IPS-15b (cell line): ENCODE data around the gene CPNE8.

Experiments
- H3K27me3 ChIP-seq: one replicate; pipeline ENCODE4 v1.6.1; 2013; ENCODE audit warnings: low read length; ENCODE audit not compliant: control insufficient read depth, insufficient read depth
- H3K36me3 ChIP-seq: one replicate; pipeline ENCODE4 v1.6.1; 2013; ENCODE audit warnings: low read length; ENCODE audit not compliant: control insufficient read depth, insufficient read depth
- H3K4me1 ChIP-seq: one replicate; pipeline ENCODE4 v1.6.1; 2013; ENCODE audit warnings: mild to moderate bottlenecking, low read length; ENCODE audit not compliant: control insufficient read depth, insufficient read depth
- H3K4me3 ChIP-seq: one replicate; pipeline ENCODE4 v1.5.1; 2013; ENCODE audit warnings: low read depth, low read length
- H3K9ac ChIP-seq: one replicate; pipeline ENCODE4 v1.6.1; 2013; ENCODE audit warnings: low read depth, mild to moderate bottlenecking, low read length
- H3K9me3 ChIP-seq: one replicate; pipeline ENCODE4 v1.6.1; 2013; ENCODE audit warnings: mild to moderate bottlenecking, low read length; ENCODE audit not compliant: control insufficient read depth, insufficient read depth

The CPNE8 gene

GRCh38 chr12:38666425-38666824, 239.0 kb downstream of the CPNE8 start:
- Histone ChIP-seq H3K36me3 (no peaks in the 10 kb centered on the region), H3K4me1 (no peaks in the 10 kb centered on the region), H3K9ac (no peak overlapping the region)

DNA sequence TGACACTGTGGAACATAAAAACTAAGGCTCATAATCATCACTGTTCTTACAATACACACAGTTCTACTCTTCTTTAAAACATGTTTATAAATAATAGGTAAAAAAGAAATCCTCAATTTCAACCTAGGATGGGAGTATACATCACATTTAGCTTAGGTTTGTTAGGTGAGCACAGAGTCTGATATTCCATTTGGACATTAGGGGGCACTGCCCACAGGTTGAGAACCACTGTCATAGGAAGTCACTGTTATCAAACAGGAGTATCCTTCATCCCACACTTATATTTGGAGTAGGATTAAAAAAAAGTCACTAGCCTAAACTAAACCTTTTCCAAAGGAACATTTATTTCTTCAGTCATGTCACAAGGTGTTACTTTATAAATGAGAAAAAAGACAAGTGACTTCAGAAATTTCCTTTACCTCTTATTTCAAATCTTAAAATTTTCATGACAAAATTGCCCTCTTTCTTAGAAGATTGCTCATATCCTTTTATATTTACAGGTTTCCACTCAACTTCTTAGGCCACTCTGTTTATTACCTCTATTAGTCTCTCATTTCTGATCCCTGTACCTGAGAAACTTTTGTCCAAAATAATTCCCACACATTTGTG, 240.6 kb downstream of the CPNE8 start:
- Histone ChIP-seq H3K4me1 (no peaks in the 10 kb centered on the region), H3K9ac (no peak overlapping the region), H3K36me3 (no peaks in the 10 kb centered on the region), H3K27me3 (no peaks in the 10 kb centered on the region), H3K4me3 (no peak overlapping the region), H3K9me3 (no peaks in the 10 kb centered on the region)

More at GRCh38 chr12:38666425-38666824, 239.0 kb downstream of the CPNE8 start:
- H3K4me3 ChIP-seq = no peak overlapping the region
- H3K27me3 ChIP-seq = no peaks in the 10 kb centered on the region
- no peaks in the 10 kb centered on the region for H3K9me3 ChIP-seq

- no peak overlapping the region for H3K9ac ChIP-seq
These were observed 242.6 kb downstream of the CPNE8 start for GRCh38 chr12:38662829-38663228.

GRCh38 chr12:38653650-38654049, 251.7 kb downstream of the CPNE8 start:
- Histone ChIP-seq H3K9me3 (no peaks in the 10 kb centered on the region), H3K27me3 (no peaks in the 10 kb centered on the region), H3K4me3 (no peak overlapping the region), H3K9ac (no peak overlapping the region), H3K4me1 (no peaks in the 10 kb centered on the region), H3K36me3 (no peaks in the 10 kb centered on the region)

More at GRCh38 chr12:38662829-38663228, 242.6 kb downstream of the CPNE8 start:
- Histone ChIP-seq H3K9me3 (no peaks in the 10 kb centered on the region), H3K4me3 (no peak overlapping the region), H3K27me3 (no peaks in the 10 kb centered on the region), H3K36me3 (no peaks in the 10 kb centered on the region), H3K4me1 (no peaks in the 10 kb centered on the region)

DNA sequence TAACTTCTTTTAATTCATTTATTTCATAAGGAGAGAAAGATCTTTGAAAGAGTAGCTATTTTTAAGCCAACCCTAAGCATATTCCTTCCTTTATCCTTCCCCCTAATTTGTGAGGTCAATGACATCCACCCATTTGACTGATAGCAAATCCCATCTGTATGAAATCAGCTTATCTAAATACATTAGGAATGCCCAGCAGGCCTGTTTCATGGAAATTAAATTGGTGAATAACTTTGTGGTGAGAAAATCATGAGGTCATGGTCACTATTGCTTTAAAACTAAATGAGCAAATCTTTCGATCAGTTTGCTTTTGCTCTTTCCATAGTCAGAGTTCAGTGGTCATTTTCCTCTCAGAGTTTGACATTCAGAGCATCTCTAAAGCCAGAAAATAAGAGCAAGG, 256.6 kb downstream of the CPNE8 start:
- H3K4me3 ChIP-seq = no peak overlapping the region
- no peak overlapping the region for H3K9ac ChIP-seq
- H3K4me1 ChIP-seq = no peaks in the 10 kb centered on the region
- H3K36me3 ChIP-seq = no peaks in the 10 kb centered on the region
- H3K9me3 ChIP-seq = no peaks in the 10 kb centered on the region
- no peaks in the 10 kb centered on the region for H3K27me3 ChIP-seq

GRCh38 chr12:38646146-38646545, 259.2 kb downstream of the CPNE8 start:
- Histone ChIP-seq H3K4me3 (no peak overlapping the region), H3K9ac (no peak overlapping the region), H3K27me3 (no peaks in the 10 kb centered on the region), H3K4me1 (no peaks in the 10 kb centered on the region), H3K9me3 (no peaks in the 10 kb centered on the region), H3K36me3 (no peaks in the 10 kb centered on the region)

DNA sequence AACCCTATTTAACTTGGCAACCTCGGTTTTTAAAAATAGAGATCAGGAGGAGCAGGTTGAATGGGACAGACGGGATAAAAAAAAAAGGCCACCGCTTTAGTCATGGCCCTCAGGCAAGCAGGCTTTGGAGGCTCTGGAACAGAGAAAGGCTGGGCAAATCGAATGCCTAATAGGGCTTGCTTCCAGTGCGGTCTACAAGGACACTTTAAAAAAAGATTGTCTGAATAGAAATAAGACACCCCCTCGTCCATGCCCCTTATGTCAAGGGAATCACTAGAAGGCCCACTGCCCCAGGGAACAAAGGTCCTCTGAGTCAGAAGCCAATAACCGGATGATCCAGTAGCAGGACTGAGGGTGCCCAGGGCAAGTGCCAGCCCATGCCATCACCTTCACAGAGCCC, 265.8 kb downstream of the CPNE8 start:
- Histone ChIP-seq H3K27me3 (no peaks in the 10 kb centered on the region), H3K9me3 (no peaks in the 10 kb centered on the region), H3K4me1 (no peaks in the 10 kb centered on the region)

GRCh38 chr12:38638401-38638800, 267.0 kb downstream of the CPNE8 start:
- H3K4me1 ChIP-seq = no peaks in the 10 kb centered on the region
- H3K27me3 ChIP-seq = no peaks in the 10 kb centered on the region
- no peaks in the 10 kb centered on the region for H3K36me3 ChIP-seq
- no peak overlapping the region for H3K4me3 ChIP-seq
- H3K9me3 ChIP-seq = no peaks in the 10 kb centered on the region
- no peak overlapping the region for H3K9ac ChIP-seq

More for the DNA sequence above, 265.8 kb downstream of the CPNE8 start:
- no peak overlapping the region for H3K9ac ChIP-seq
- no peaks in the 10 kb centered on the region for H3K36me3 ChIP-seq
- no peak overlapping the region for H3K4me3 ChIP-seq

- Histone ChIP-seq H3K9ac (no peak overlapping the region), H3K36me3 (no peaks in the 10 kb centered on the region)
These were observed 271.9 kb downstream of the CPNE8 start for GRCh38 chr12:38633511-38633910.

DNA sequence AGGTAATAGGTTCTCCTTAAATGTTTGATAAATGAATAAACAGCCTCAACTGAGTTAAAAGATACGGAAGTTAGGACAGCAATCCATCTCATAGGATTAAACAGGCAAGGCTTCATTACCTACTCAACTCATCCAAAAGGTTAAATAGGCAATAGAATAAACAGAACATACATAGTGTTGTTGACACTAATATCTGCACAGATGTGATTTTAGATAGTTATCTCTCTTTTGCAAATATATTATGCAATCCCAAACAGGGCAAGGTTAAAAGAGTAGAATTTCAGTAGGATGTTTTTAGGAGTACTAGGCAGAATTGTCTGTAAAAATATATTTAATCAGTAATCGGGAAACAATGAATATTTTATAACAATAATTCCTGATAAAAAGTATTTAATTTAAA, 276.3 kb downstream of the CPNE8 start:
- H3K4me1 ChIP-seq = no peaks in the 10 kb centered on the region
- H3K27me3 ChIP-seq = no peaks in the 10 kb centered on the region
- no peaks in the 10 kb centered on the region for H3K36me3 ChIP-seq
- H3K9ac ChIP-seq = no peak overlapping the region
- H3K4me3 ChIP-seq = no peak overlapping the region
- H3K9me3 ChIP-seq = no peaks in the 10 kb centered on the region

More at GRCh38 chr12:38633511-38633910, 271.9 kb downstream of the CPNE8 start:
- Histone ChIP-seq H3K9me3 (no peaks in the 10 kb centered on the region), H3K27me3 (no peaks in the 10 kb centered on the region), H3K4me3 (no peak overlapping the region), H3K4me1 (no peaks in the 10 kb centered on the region)

DNA sequence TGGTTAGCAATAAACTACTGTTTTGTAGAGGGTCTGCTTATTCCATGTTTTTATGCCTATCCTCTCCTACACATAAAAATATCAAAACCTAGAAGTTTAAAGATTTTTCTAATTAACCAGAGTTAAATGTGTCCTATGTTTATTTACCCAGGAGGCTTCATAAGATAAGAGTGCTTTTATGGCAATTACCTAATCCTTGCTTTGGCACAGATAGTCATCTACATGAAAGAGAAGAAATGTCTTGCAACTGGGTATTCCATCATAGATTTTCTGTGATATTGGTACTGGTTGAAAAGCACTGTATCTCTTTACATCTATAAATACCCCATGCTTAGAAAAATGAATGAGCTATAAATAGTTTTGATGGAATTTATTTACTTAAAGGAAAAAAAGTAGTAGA, 277.1 kb downstream of the CPNE8 start:
- no peaks in the 10 kb centered on the region for H3K4me1 ChIP-seq
- no peaks in the 10 kb centered on the region for H3K36me3 ChIP-seq
- H3K9ac ChIP-seq = no peak overlapping the region
- no peaks in the 10 kb centered on the region for H3K9me3 ChIP-seq
- H3K4me3 ChIP-seq = no peak overlapping the region
- H3K27me3 ChIP-seq = no peaks in the 10 kb centered on the region

DNA sequence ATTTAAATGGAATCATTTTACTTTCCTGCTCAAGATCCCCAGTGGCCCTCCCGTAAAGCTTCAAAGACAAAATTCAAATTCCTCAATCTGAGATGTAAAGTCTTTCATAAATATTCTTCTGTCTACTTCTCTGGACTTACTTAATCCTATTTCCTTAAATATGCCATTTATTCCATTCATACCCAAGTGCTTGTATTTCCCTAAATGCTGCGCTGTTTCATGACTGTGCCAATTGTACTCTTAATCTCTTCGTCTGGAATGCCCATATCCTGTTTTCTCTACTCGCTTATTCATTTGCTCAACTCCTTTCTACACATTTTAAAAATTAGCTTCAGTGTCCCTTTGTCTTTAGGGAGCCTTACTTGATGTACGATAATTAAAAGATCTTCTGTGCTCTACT, 280.1 kb downstream of the CPNE8 start:
- Histone ChIP-seq H3K4me3 (no peak overlapping the region), H3K9me3 (no peaks in the 10 kb centered on the region), H3K27me3 (no peaks in the 10 kb centered on the region), H3K36me3 (no peaks in the 10 kb centered on the region), H3K4me1 (no peaks in the 10 kb centered on the region), H3K9ac (no peak overlapping the region)
